K562 (cell line): ENCODE data around the gene FTH1. TPM values are rescaled to one million over a fixed set of nuclear protein-coding genes. Genes with fewer than 3 reads are reported as not detected.

Source experiments
- CAMTA2 ChIP-seq: fragments of 250-450 bp; sonication (Bioruptor Pico); conservative IDR thresholded peaks from 2 replicates; pipeline ENCODE4 v1.5.1; 2022
- CEBPB ChIP-seq: fragments of 450-650 bp; IDR thresholded peaks from 2 replicates; pipeline ENCODE4 v1.6.1; 2016; ENCODE audit warnings: missing genetic modification characterization, missing compliant biosample characterization
- DLX4 ChIP-seq: fragments of 250-450 bp; sonication (Bioruptor Pico); IDR thresholded peaks from 2 replicates; pipeline ENCODE4 v1.6.1; 2021; ENCODE audit warnings: mild to moderate bottlenecking
- EZH2 ChIP-seq: IDR thresholded peaks from 2 replicates; pipeline ENCODE4 v1.6.1; 2012; ENCODE audit warnings: low read depth, mild to moderate bottlenecking, inconsistent platforms, low read length, borderline replicate concordance
- FUS ChIP-seq: fragments of 200-400 bp; formaldehyde crosslinking; optimal IDR thresholded peaks from 2 replicates; pipeline ENCODE3; 2017; ENCODE audit warnings: low read depth, low read length
- HCFC1 ChIP-seq: IDR thresholded peaks from 2 replicates; pipeline ENCODE4 v1.6.1; 2012; ENCODE audit warnings: low read depth, low read length, improper control_type of control experiment
- HES1 ChIP-seq: fragments of 450-650 bp; IDR thresholded peaks from 2 replicates; pipeline ENCODE4 v1.6.1; 2016; ENCODE audit warnings: low read depth, mild to moderate bottlenecking, moderate library complexity
- KAT8 ChIP-seq: fragments of 450-650 bp; IDR thresholded peaks from 2 replicates; pipeline ENCODE4 v1.6.1; 2016; ENCODE audit warnings: low read depth, mild to moderate bottlenecking
- LARP7 ChIP-seq: fragments of 450-650 bp; IDR thresholded peaks from 2 replicates; pipeline ENCODE4 v1.6.1; 2016
- MCM5 ChIP-seq: fragments of 450-650 bp; IDR thresholded peaks from 2 replicates; pipeline ENCODE4 v1.6.1; 2016; ENCODE audit warnings: low read depth
- NR2C1 ChIP-seq, 2 experiments: fragments of 450-650 bp; IDR thresholded peaks; 2 replicates each; pipeline ENCODE4 v1.6.1; 2017; ENCODE audit warnings: mild to moderate bottlenecking in 2 of 2, antibody characterized with exemption in 1 of 2, inconsistent platforms in 1 of 2, missing compliant biosample characterization in 1 of 2, missing genetic modification characterization in 1 of 2
- PCBP2 ChIP-seq: fragments of 200-400 bp; formaldehyde crosslinking; IDR thresholded peaks from 2 replicates; pipeline ENCODE4 v1.6.1; 2018; ENCODE audit warnings: low read length, low read depth, mild to moderate bottlenecking, moderate library complexity; ENCODE audit not compliant: poor library complexity, severe bottlenecking
- PHB ChIP-seq: fragments of 250-450 bp; sonication (Bioruptor Pico); IDR thresholded peaks from 2 replicates; pipeline ENCODE4 v1.5.0; 2021
- POLR2G ChIP-seq: fragments of 200-400 bp; formaldehyde crosslinking; IDR thresholded peaks from 2 replicates; pipeline ENCODE4 v1.6.1; 2017; ENCODE audit warnings: low read depth, mild to moderate bottlenecking, antibody characterized with exemption, low read length, moderate library complexity
- RAD51 ChIP-seq: fragments of 450-650 bp; IDR thresholded peaks from 2 replicates; pipeline ENCODE4 v1.7.1; 2016; ENCODE audit warnings: low read depth, mild to moderate bottlenecking, borderline replicate concordance
- RBM34 ChIP-seq: fragments of 200-400 bp; formaldehyde crosslinking; IDR thresholded peaks from 2 replicates; pipeline ENCODE4 v1.6.1; 2018; ENCODE audit warnings: low read length, borderline replicate concordance; ENCODE audit not compliant: insufficient read depth
- SRSF7 ChIP-seq: fragments of 200-400 bp; formaldehyde crosslinking; optimal IDR thresholded peaks from 2 replicates; pipeline ENCODE3; 2017; ENCODE audit warnings: mild to moderate bottlenecking, low read depth, low read length
- TGIF2 ChIP-seq: sonication (generic); formaldehyde crosslinking; IDR thresholded peaks from 2 replicates; pipeline ENCODE4 v1.8.1; 2022; ENCODE audit warnings: mild to moderate bottlenecking, missing genetic modification reagents, moderate library complexity
- THAP12 ChIP-seq: fragments of 250-450 bp; sonication (Bioruptor Pico); IDR thresholded peaks from 2 replicates; pipeline ENCODE4 v1.9.0; 2021; ENCODE audit warnings: mild to moderate bottlenecking, inconsistent platforms
- ZBTB43 ChIP-seq: sonication (generic); formaldehyde crosslinking; IDR thresholded peaks from 2 replicates; pipeline ENCODE4 v1.8.0; 2023; ENCODE audit warnings: mild to moderate bottlenecking, missing genetic modification reagents
- ZBTB7A ChIP-seq: IDR thresholded peaks from 2 replicates; pipeline ENCODE4 v1.6.1; 2011; ENCODE audit warnings: low read depth, mild to moderate bottlenecking, low read length, moderate library complexity, borderline replicate concordance; ENCODE audit not compliant: control insufficient read depth
- ZNF445 ChIP-seq: fragments of 250-450 bp; sonication (Bioruptor Pico); IDR thresholded peaks from 2 replicates; pipeline ENCODE4 v1.4.0; 2020; ENCODE audit warnings: low read depth, mild to moderate bottlenecking, moderate library complexity
- ZNF583 ChIP-seq: fragments of 250-450 bp; sonication (Bioruptor Pico); IDR thresholded peaks from 2 replicates; pipeline ENCODE4 v1.4.0; 2020
- ZNF589 ChIP-seq: fragments of 200-800 bp; sonication (Bioruptor generic); IDR thresholded peaks from 2 replicates; pipeline ENCODE4 v1.6.1; 2016; ENCODE audit warnings: low read depth, missing genetic modification characterization, missing compliant biosample characterization
- ZNF76 ChIP-seq: fragments of 250-450 bp; sonication (Bioruptor Pico); IDR thresholded peaks from 2 replicates; pipeline ENCODE4 v1.4.0; 2020; ENCODE audit warnings: mild to moderate bottlenecking, moderate library complexity, borderline replicate concordance
- polyA plus RNA-seq, 8 experiments: library from polyadenylated mRNA; depleted of rRNA in 4 of 8; stranded (reverse) in 5 of 8; unstranded in 3 of 8; fragments of >200 nt; fragmentation: Nextera tagmentation in 2 of 8; fragmentation: Illumina TruSeq in 1 of 8; extraction: Ambion mirVana in 2 of 8; extraction: Trizol in 1 of 8; gene quantifications; 2 replicates each; pipeline versions ENCODE4 v1.2.1 to v1.2.3, GENCODE V29; 2011 to 2014; ENCODE audit warnings: inconsistent platforms in 1 of 8, missing spikeins in 1 of 8
- total RNA-seq, 7 experiments: library from RNA; depleted of rRNA in 6 of 7; stranded (reverse); fragments of >200 nt in 6 of 7; fragmentation: Illumina TruSeq in 2 of 7; extraction: Trizol in 2 of 7; gene quantifications; 2 replicates each; pipeline versions ENCODE4 v1.2.1 to v1.2.3, GENCODE V29; 2011 to 2021; ENCODE audit warnings: low replicate concordance in 1 of 7

Gene FTH1
- total and polyA plus RNA-seq, 9 of the 15 experiments (the other 6 are each of a cell fraction or from before 2014, with no cell fraction given) = 370 to 3,146 (median 802) TPM

GRCh38 chr11:61967116-61967923 lies at the start of gene FTH1 (continued):
- TF ChIP-seq ZNF589 (peak; percentile 79), PHB (no peak), EZH2 (no peak), ZBTB7A (peak; percentile 100), HES1 (no peak), FUS (peak; percentile 51), CAMTA2 (CRISPR knock-in tag) (no peak), DLX4 (CRISPR knock-in tag) (no peak), RBM34 (no peak), CEBPB (tag) (no peak), KAT8 (no peak), THAP12 (CRISPR knock-in tag) (peak; percentile 96), LARP7 (no peak), ZNF445 (CRISPR knock-in tag) (no peak), HCFC1 (peak; percentile 33; the same call in 1 of the 2 replicates), SRSF7 (no peak), MCM5 (no peak), NR2C1 (IDR thresholded peaks at IDR 0.05) (no peak), NR2C1 (tag; IDR thresholded peaks at IDR 0.05) (no peak), TGIF2 (peak; percentile 60; the same call in 1 of the 2 replicates), ZNF76 (CRISPR knock-in tag) (no peak), ZNF583 (CRISPR knock-in tag) (no peak), RAD51 (no peak), POLR2G (peak; percentile 99), ZBTB43 (CRISPR knock-in tag) (no peak), PCBP2 (peak; percentile 30)
